Astrocyte of the cerebellum (primary cell): ENCODE data around the gene CXCR6.

ENCODE experiments used
- DNase-seq: peaks from one replicate; pipeline ENCODE4 v3.0.0-alpha.2; 2011; ENCODE audit warnings: low read depth
- H3K4me3 ChIP-seq: 2 replicates; pipeline ENCODE4 v1.5.1; 2011; ENCODE audit warnings: mild to moderate bottlenecking, low read depth, low read length, moderate library complexity
- CTCF ChIP-seq: IDR thresholded peaks from 2 replicates; pipeline ENCODE4 v1.5.1; 2012; ENCODE audit warnings: low read length, low read depth, moderate library complexity, mild to moderate bottlenecking; ENCODE audit errors: missing control alignments
- in situ Hi-C: cut with HindIII; loops from 2 replicates; pipeline ENCODE4 v1.10.0; 2017; ENCODE audit warnings: low sequenced_read_pairs

The CXCR6 gene

GRCh38 chr3:45955706-45956105, 12.4 kb downstream of the CXCR6 start:
- no peak overlapping the region for H3K4me3 ChIP-seq
- in situ Hi-C loops = no loop called here
- DNase-seq = no peak
- no peak for TF ChIP-seq CTCF

GRCh38 chr3:45957586-45957985, 14.3 kb downstream of the CXCR6 start:
- in situ Hi-C loops = no loop called here
- DNase-seq = no peak
- no peak overlapping the region for H3K4me3 ChIP-seq
- TF ChIP-seq CTCF = no peak

DNA sequence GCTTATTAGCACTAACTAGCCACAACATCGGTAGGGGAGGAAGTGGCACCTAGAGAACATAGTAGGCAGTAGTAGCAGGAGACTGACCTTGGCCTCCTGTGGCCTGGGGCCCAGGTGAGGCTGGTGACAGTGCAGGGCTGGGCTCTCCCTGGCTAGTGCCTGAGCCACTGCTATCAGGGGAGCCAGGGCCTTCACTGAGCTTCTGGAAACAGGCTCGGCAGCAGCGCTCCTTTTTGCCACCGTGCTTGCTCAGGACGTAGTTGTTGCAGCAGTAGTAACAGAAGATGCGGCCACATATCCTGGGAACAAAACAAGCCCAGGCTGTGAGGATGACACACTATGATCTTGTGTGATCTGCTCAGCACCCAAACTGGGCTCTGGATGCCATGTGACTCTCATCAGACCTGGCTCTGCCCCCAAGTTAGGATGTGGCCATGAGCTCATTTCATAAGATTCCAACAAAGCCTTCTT, 15.1 kb downstream of the CXCR6 start:
- H3K4me3 ChIP-seq = no peak overlapping the region
- no peak for TF ChIP-seq CTCF
- DNase-seq = no peak
- in situ Hi-C loops = no loop called here

GRCh38 chr3:45959201-45959600, 15.9 kb downstream of the CXCR6 start:
- in situ Hi-C loops = no loop called here
- no peak for TF ChIP-seq CTCF
- no peak overlapping the region for H3K4me3 ChIP-seq
- no peak for DNase-seq

DNA sequence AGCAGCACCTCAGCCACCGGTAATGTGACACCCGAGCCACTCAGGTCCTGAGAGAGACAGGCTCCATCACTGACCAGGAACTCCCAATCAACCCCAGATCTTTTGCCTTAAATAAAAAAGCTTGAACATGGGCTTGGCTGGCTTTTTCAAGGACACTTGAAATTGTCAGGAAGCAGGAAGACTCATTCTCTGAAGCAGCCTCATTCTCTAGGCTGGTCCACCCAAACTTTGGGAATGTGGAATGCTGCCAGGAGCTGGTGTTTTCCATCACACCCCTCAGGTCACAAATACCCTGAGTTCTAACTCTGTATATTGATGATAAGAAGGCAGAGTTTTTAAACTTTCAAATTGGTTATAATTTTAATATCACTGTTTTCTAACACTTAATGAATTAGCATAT, 17.0 kb downstream of the CXCR6 start:
- no peak for DNase-seq
- no peak overlapping the region for H3K4me3 ChIP-seq
- TF ChIP-seq CTCF = no peak
- in situ Hi-C loops = no loop called here

GRCh38 chr3:45962033-45962432, 18.8 kb downstream of the CXCR6 start:
- DNase-seq = no peak
- in situ Hi-C loops = no loop called here
- H3K4me3 ChIP-seq = no peak overlapping the region
- no peak for TF ChIP-seq CTCF

- TF ChIP-seq CTCF = no peak
- in situ Hi-C loops = no loop called here
- DNase-seq = no peak
- H3K4me3 ChIP-seq = no peak overlapping the region
Observed at GRCh38 chr3:45964139-45964538, 20.9 kb downstream of the CXCR6 start.
